ENCODE data around the gene RNLS. TPM values are rescaled to one million over a fixed set of nuclear protein-coding genes. Genes with fewer than 3 reads are reported as not detected.

RNLS gene
- total RNA-seq, 4 donors from 2014 or later = 10.6 to 38.7 (median 28.2) TPM

- DNase-seq = no peak
- Histone ChIP-seq H3K4me3 (replicated peaks in 1 of 3) (no peak overlapping the region), H3K9me3 (no peaks in the 10 kb centered on the region), H3K4me1 (no peaks in the 10 kb centered on the region), H3K27ac (no peak overlapping the region), H3K36me3 (no peaks in the 10 kb centered on the region), H3K27me3 (no peaks in the 10 kb centered on the region)
- intact Hi-C loops (cut with DNase I) = no loop called here
- 50 to 67% methylated on average over 1 of the region's 1 CpG for WGBS, 2 donors
- TF ChIP-seq POLR2A (IDR thresholded peaks at IDR 0.05) (no peak), CTCF (IDR thresholded peaks at IDR 0.05) (no peak)
These were observed 34.7 kb upstream of the RNLS start for GRCh38 chr10:88617772-88618300.

GRCh38 chr10:88616250-88616977 is 33.3 kb upstream of the RNLS start:
- 73 to 86% methylated on average over 4 to 9 of the region's 18 CpGs for WGBS, 2 donors
- Histone ChIP-seq H3K4me3 (replicated peaks in 1 of 3) (peak overlapping the region in 1 of 3 donors; percentile 15), H3K27me3 (no peaks in the 10 kb centered on the region), H3K36me3 (no peaks in the 10 kb centered on the region), H3K9me3 (no peaks in the 10 kb centered on the region), H3K4me1 (no peaks in the 10 kb centered on the region), H3K27ac (no peak overlapping the region)
- intact Hi-C loops (cut with DNase I) = no loop called here
- peak in 1 of 2 donors; percentile 1 for DNase-seq
- TF ChIP-seq CTCF (IDR thresholded peaks at IDR 0.05) (no peak), POLR2A (IDR thresholded peaks at IDR 0.05) (no peak)

- no peak for DNase-seq
- intact Hi-C loops (cut with DNase I) = no loop called here
- TF ChIP-seq POLR2A (IDR thresholded peaks at IDR 0.05) (no peak), CTCF (IDR thresholded peaks at IDR 0.05) (no peak)
- no peaks in the 10 kb centered on the region for H3K27me3 ChIP-seq
- H3K9me3 ChIP-seq = no peaks in the 10 kb centered on the region
- H3K36me3 ChIP-seq = no peaks in the 10 kb centered on the region
- 82 to 85% methylated on average over 2 of the region's 2 CpGs for WGBS, 2 donors
- H3K27ac ChIP-seq = no peak overlapping the region
- no peak overlapping the region for H3K4me3 ChIP-seq (replicated peaks in 1 of 3)
- no peaks in the 10 kb centered on the region for H3K4me1 ChIP-seq
These were observed 25.7 kb upstream of the RNLS start for GRCh38 chr10:88608780-88609179.

- WGBS, 2 donors = 85 to 86% methylated on average over 6 of the region's 6 CpGs
These were observed 25.1 kb upstream of the RNLS start for GRCh38 chr10:88608052-88608732.

More at GRCh38 chr10:88608052-88608732, 25.1 kb upstream of the RNLS start:
- Histone ChIP-seq H3K27ac (no peak overlapping the region), H3K9me3 (no peaks in the 10 kb centered on the region), H3K36me3 (no peaks in the 10 kb centered on the region), H3K4me1 (no peaks in the 10 kb centered on the region), H3K27me3 (no peaks in the 10 kb centered on the region), H3K4me3 (replicated peaks in 1 of 3) (no peak overlapping the region)
- intact Hi-C loops (cut with DNase I) = no loop called here
- TF ChIP-seq POLR2A (IDR thresholded peaks at IDR 0.05) (no peak), CTCF (IDR thresholded peaks at IDR 0.05) (no peak)
- no peak for DNase-seq

Data from thyroid gland (tissue), 4 donors.